ENCODE measurements around the gene DNAL4.

The DNAL4 gene

DNA sequence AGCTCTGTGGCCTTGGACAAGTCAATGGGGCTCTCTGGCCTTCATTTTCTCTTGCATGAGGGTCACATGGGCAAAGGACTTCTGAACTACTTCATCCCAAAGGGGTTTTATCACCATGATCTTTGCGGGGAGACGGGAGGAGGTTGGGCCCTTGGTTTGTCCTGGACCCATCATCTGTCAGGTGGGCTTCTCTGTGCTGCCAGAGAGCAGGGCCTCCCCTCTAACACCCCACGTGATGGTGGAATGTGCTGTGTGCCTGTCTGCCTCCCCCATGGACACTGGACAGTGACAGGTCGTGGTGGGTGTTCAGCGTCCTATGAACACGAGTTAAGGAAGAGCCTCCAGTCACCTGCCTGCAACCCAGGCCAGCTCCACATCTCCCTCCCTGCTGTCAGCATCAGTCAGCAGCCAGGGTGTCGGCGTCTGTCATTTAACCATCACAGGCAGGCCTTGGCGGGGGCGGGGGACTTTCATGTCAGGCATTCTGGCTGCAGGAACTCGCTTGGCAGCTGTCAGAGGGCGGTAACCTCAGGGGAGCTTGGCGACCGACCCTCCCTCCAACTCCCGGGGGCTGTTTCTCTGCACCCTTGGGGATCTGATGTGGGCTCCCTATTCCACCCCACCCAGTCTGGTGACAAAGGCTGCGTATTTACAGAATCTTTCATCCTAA, 35.5 kb downstream of the DNAL4 start:
- TF ChIP-seq POLR2A (IDR thresholded peaks at IDR 0.05; ENCODE audit: low read depth, low read length) (no peak), POLR2AphosphoS5 (IDR thresholded peaks at IDR 0.05; ENCODE audit: low read depth, low read length) (no peak), POU2F2 (IDR thresholded peaks at IDR 0.05; ENCODE audit: low read depth, low read length) (no peak), PAX5 (IDR thresholded peaks at IDR 0.05; ENCODE audit: insufficient read depth, low read length, severe bottlenecking) (no peak), SPI1 (IDR thresholded peaks at IDR 0.05; ENCODE audit: low read depth, low read length) (no peak), TAF1 (IDR thresholded peaks at IDR 0.05; ENCODE audit: low read depth, low read length) (no peak)
- DNase-seq (ENCODE audit: insufficient read length, low spot score) (no peak), FAIRE-seq (peak; percentile 89)

DNA sequence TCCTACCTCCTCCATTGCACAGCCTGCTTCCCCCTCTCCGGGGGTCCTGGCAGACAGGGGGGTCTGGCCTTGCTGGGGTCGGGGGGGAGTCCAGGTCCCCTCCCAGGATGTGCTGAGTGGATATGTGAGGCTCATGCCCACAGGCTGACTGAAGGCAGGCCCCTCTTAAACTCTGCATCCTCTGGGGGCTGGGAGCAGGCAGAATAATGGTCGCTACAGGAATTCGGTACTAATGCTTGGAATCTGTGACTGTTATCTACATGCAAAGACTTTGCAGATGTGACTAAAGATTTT, 36.5 kb downstream of the DNAL4 start:
- TF ChIP-seq TAF1 (IDR thresholded peaks at IDR 0.05; ENCODE audit: low read depth, low read length) (no peak), SPI1 (IDR thresholded peaks at IDR 0.05; ENCODE audit: low read depth, low read length) (no peak), PAX5 (IDR thresholded peaks at IDR 0.05; ENCODE audit: insufficient read depth, low read length, severe bottlenecking) (no peak), POLR2AphosphoS5 (IDR thresholded peaks at IDR 0.05; ENCODE audit: low read depth, low read length) (no peak), POLR2A (IDR thresholded peaks at IDR 0.05; ENCODE audit: low read depth, low read length) (no peak), POU2F2 (IDR thresholded peaks at IDR 0.05; ENCODE audit: low read depth, low read length) (no peak)
- DNase-seq (ENCODE audit: insufficient read length, low spot score), result no peak
- FAIRE-seq, result no peak

DNA sequence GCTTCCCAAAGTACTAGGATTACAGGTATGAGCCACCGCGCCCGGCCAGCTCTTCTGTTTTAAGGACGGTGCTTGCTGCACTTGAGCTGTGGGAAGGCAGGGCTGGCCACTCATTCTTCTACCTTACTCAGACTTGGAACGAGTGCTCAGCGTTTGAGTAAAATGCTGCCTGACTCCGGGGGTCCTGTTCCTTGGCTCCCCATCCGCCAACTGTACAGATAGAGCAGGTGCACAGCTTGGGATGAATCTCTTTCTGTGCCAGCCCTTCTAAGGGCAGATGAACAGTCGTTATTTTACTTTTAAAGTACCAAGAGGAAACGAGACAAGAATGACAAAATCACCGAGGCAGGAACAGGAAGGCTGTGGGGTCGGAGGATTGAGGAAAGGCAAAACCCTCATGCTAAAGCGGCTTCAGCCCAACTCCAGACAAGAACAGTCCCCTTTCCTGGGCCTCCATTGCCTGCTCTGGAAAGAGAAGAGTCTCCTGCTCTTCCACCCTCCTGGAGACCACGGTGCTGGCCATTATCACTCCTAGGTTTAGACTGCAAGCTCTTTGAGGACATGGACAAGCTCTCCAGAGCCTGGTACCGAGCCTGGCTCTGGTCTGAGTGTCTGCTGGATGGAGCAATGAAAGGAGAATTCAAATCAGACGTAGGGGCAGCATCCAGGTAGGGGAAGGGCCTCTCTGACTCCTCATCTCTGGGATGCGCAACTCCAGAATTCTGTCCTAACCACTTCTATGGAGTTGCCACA, 37.1 kb downstream of the DNAL4 start:
- DNase-seq (ENCODE audit: insufficient read length, low spot score) (no peak), FAIRE-seq (peak; percentile 73)
- TF ChIP-seq SPI1 (IDR thresholded peaks at IDR 0.05; ENCODE audit: low read depth, low read length) (peak; percentile 23; the same call in 1 of the 2 replicates), PAX5 (IDR thresholded peaks at IDR 0.05; ENCODE audit: insufficient read depth, low read length, severe bottlenecking) (no peak)

- FAIRE-seq, result peak; percentile 100
Measured at GRCh38 chr22:38755911-38756532, 37.9 kb downstream of the DNAL4 start, which contains the start of gene SUN2. Gene SUN2, minus strand, starts transcription at chr22:38755998. Its CDS starts 3,370 bp downstream, at chr22:38752628.

DNA sequence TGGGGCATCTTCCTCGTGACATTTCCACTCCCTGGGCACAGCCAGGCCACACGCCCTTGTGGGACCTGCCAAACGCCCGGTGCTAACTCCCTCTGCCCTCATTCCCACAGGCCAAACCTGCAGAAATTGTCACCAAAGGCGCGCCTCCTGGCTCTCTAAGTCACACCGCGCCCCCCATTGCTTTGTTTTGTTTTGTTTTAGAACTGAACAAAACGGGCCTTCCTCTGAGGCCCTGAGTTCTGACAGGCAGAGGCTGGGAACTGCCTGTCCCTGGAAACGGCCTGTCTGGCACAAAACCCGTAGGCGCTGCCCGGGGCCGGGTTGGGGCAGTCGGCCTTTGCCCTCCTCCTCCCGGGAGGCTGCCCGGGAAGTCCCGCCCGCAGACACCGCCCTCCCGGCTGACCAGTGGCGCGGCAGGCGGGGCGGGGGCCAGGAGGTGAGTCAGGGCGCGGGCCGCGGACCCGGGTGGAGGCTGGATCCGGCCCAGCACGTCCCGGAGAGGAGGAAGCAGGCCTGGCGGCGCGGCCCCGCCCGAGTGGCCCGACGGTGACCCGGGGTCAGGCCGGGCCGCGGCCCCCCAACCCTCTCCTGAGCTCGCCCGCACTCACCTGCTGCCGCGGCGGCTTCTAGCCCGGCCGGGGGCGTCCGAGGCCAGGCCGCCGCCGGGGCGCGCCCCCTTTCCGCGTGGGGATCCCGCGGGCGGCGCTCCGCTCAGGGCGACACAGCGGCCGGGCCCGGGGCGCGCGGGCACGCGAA, 38.6 kb downstream of the DNAL4 start:
- peak; percentile 13 for FAIRE-seq

More at GRCh38 chr22:38755911-38756532, 37.9 kb downstream of the DNAL4 start, which contains the start of gene SUN2:
- TF ChIP-seq TAF1 (IDR thresholded peaks at IDR 0.05; ENCODE audit: low read depth, low read length) (no peak), POU2F2 (IDR thresholded peaks at IDR 0.05; ENCODE audit: low read depth, low read length) (no peak), POLR2A (IDR thresholded peaks at IDR 0.05; ENCODE audit: low read depth, low read length) (peak; percentile 52; the same call in 1 of the 2 replicates), SPI1 (IDR thresholded peaks at IDR 0.05; ENCODE audit: low read depth, low read length) (no peak), PAX5 (IDR thresholded peaks at IDR 0.05; ENCODE audit: insufficient read depth, low read length, severe bottlenecking) (no peak), POLR2AphosphoS5 (IDR thresholded peaks at IDR 0.05; ENCODE audit: low read depth, low read length) (no peak)
- peak; percentile 97 for DNase-seq (ENCODE audit: insufficient read length, low spot score)

DNA sequence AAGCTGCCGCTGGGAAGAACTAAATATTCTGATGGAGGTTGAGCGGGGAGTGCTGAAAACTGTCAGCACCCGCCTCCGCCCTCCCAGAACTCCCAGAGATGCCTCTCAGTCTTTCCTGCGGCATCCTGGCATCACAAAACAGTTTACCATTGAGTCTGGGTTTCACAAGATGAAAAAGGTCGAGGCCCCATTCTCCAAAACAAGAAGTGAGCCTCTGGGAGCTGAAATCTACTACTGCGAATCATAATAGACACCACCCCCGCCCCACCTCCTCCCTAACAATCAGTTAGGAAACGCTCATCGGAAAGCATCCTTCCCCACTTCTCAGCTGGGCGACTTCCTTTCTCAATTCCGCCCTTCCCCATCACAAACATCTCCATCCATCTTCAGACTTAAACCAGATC, 39.2 kb downstream of the DNAL4 start:
- TF ChIP-seq PAX5 (IDR thresholded peaks at IDR 0.05; ENCODE audit: insufficient read depth, low read length, severe bottlenecking), result no peak
- TF ChIP-seq SPI1 (IDR thresholded peaks at IDR 0.05; ENCODE audit: low read depth, low read length), result 0 out of 2 replicates have a peak, but pooled peaks have one; percentile 24
- DNase-seq (ENCODE audit: insufficient read length, low spot score), result no peak
- no peak for FAIRE-seq

More for the DNA sequence above, 38.6 kb downstream of the DNAL4 start:
- no peak for DNase-seq (ENCODE audit: insufficient read length, low spot score)
- no peak for TF ChIP-seq POLR2AphosphoS5 (IDR thresholded peaks at IDR 0.05; ENCODE audit: low read depth, low read length)
- TF ChIP-seq TAF1 (IDR thresholded peaks at IDR 0.05; ENCODE audit: low read depth, low read length), result no peak
- no peak for TF ChIP-seq POU2F2 (IDR thresholded peaks at IDR 0.05; ENCODE audit: low read depth, low read length)

GRCh38 chr22:38753948-38754750, 39.8 kb downstream of the DNAL4 start:
- FAIRE-seq (peak; percentile 75), DNase-seq (ENCODE audit: insufficient read length, low spot score) (no peak)
- TF ChIP-seq TAF1 (IDR thresholded peaks at IDR 0.05; ENCODE audit: low read depth, low read length) (no peak), POLR2AphosphoS5 (IDR thresholded peaks at IDR 0.05; ENCODE audit: low read depth, low read length) (no peak), PAX5 (IDR thresholded peaks at IDR 0.05; ENCODE audit: insufficient read depth, low read length, severe bottlenecking) (no peak), POU2F2 (IDR thresholded peaks at IDR 0.05; ENCODE audit: low read depth, low read length) (no peak), POLR2A (IDR thresholded peaks at IDR 0.05; ENCODE audit: low read depth, low read length) (no peak), SPI1 (IDR thresholded peaks at IDR 0.05; ENCODE audit: low read depth, low read length) (no peak)

DNA sequence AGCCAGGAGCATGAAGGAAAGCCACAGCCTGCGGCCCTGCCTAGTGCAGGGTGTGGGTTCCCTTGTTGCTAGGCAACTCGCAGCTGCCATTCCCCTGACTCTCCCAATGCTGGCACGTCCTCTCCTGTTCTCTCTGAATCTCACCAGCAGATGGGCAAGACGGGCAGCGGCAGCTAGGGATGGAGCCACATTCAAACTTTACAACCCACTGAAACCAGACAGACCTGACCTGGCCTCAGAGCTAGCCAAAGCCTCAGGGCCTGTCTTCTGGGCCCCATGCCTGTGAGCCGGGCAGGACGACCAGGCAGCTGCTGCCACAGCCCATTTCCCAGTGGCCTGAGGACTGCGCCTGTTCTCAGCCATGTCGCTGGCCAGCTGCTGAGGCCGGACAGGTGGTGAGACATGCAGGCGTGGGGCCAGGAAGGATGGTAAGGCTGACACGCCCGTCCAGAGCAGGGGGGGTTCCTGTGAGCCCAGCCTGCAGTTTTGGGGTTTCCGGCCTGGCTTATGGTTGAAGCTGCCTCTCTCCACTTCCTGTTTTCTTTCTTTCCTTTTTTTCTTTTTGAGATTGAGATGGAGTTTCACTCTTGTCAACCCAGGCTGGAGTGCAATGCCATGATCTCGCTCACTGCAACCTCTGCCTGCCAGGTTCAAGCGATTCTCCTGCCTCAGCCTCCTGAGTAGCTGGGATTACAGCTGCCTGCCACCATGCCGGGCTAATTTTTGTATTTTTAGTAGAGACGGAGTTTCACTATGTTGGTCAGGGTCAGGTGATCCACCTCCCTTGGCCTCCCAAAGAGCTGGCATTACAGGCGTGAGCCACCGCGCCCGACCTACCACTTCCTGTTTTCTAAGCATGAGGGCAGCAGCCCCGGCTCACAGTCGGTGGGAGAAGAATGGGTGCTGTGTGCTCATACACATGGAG, 42.3 kb downstream of the DNAL4 start:
- TF ChIP-seq POU2F2 (IDR thresholded peaks at IDR 0.05; ENCODE audit: low read depth, low read length) (no peak), SPI1 (IDR thresholded peaks at IDR 0.05; ENCODE audit: low read depth, low read length) (peak; percentile 97), TAF1 (IDR thresholded peaks at IDR 0.05; ENCODE audit: low read depth, low read length) (peak; percentile 63), POLR2A (IDR thresholded peaks at IDR 0.05; ENCODE audit: low read depth, low read length) (peak; percentile 48; the same call in 1 of the 2 replicates), PAX5 (IDR thresholded peaks at IDR 0.05; ENCODE audit: insufficient read depth, low read length, severe bottlenecking) (no peak), POLR2AphosphoS5 (IDR thresholded peaks at IDR 0.05; ENCODE audit: low read depth, low read length) (no peak)
- FAIRE-seq, result peak; percentile 97

More for the DNA sequence above, 42.3 kb downstream of the DNAL4 start:
- DNase-seq (ENCODE audit: insufficient read length, low spot score), result peak; percentile 81

All from GM12891 (cell line).